A172 (cell line): ENCODE data around the gene NES. TPM values are rescaled to one million over a fixed set of nuclear protein-coding genes. Genes with fewer than 3 reads are reported as not detected.
A peak's percentile ranks its signal among the peaks of the same experiment; 100 is the strongest.

Experiments used
- DNase-seq: peaks from one replicate; pipeline ENCODE4 v3.0.0-alpha.2; 2015; ENCODE audit warnings: low spot score
- total RNA-seq: library from RNA; depleted of rRNA; stranded (reverse); fragments of >200 nt; shearing (Covaris generic); gene quantifications from 2 replicates; pipeline ENCODE4 v1.2.3, GENCODE V29; 2014

The NES gene
- total RNA-seq, 1 experiment from 2014 or later, result 60.4 TPM

DNA sequence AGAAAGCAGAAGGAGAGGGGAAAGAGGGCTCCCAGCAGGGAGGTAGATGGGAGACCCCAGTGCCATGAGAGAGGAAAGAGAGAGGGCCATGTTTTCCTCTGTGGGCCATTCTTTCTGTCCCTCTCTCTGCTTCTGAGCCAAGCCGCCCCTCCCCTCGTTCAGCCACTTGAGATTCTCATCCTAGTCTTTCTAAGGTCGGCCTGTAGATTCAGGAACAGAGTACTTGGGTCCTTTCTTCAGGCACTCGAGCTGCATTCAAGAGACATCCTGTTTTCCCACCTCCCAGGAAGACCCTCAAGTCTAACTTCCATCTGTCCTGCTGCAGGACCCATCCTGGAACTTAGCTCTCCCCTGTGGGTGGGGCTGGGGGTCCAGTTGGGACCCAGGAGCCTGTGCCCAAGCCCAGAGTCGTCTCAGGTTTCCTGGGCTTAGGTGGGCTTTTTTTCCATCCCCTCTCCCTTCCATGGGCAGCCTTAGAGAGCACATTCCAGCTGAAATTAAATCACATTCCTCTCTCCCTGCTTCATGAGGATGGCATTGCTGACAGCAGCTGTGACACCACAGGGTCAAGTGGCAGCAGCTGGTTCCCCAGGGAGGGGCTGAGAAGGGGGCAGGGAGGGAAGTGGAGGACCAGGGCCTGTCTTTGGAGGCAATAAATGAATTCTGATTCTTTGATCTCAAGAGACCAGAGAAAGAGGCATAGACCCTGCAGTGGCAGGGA is 13.0 kb downstream of the NES start:
- peak; percentile 75 for DNase-seq

- DNase-seq, result peak; percentile 63
Observed at GRCh38 chr1:156663178-156663577, 14.0 kb downstream of the NES start.

- DNase-seq, result no peak
Observed at GRCh38 chr1:156662800-156663055, 14.5 kb downstream of the NES start.

- peak; percentile 74 for DNase-seq
Observed at GRCh38 chr1:156662005-156662799, 15.0 kb downstream of the NES start.

DNA sequence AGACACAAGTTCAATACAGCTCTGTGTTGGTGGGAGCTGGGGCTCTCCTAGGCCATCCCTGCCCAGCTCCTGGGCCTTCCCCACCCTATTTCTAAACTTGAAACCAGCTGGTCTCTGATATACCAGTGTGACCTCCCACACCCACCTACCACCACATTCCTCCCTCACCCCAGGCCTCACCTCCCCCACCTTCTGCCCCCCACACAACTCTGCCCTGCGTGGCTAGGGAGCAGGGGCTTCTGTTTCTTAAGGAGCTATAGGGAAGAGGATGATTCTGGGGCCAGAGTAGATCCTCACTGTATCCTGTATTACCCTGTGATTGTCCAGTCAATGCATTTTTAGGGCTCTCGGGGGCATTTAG is 16.5 kb downstream of the NES start:
- DNase-seq, result no peak

DNA sequence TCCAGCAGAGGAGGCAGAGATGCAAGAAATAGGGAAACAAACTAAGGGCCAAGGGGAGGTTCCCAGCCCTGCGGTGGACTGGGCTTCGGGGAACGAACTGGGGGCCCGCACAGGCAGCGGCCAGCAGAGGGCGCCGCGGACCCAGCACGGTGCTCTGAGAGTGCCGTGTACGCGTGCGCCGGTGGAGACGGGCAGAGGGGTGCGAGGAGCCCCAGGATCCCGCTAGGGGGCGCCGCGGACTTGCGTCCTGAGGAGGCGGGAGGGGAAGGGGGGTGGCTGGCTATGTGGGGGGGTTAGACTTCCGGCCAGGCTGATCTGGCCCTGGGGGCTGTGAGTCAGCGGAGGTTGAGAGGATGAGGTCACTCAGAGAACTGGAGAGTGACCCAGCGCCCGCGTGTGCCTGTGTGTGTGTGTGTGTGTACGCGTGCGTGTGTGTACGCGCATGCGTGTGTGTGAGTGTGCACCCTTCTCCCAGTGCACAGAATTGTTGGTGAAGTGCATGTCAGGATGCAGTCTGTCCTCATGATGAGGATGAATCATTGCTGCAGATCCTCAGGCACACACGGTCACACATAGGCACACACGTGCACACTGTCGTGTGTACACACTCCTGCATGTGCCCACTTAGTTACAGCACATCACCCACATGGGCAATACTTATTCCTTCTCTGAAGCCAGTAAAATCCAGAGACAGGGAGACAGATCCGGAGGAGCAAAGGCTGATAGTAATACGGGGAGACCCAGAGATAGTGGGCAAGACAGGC is 17.0 kb downstream of the NES start:
- peak; percentile 99 for DNase-seq

GRCh38 chr1:156659661-156659987 is 17.6 kb downstream of the NES start:
- DNase-seq, result no peak

DNA sequence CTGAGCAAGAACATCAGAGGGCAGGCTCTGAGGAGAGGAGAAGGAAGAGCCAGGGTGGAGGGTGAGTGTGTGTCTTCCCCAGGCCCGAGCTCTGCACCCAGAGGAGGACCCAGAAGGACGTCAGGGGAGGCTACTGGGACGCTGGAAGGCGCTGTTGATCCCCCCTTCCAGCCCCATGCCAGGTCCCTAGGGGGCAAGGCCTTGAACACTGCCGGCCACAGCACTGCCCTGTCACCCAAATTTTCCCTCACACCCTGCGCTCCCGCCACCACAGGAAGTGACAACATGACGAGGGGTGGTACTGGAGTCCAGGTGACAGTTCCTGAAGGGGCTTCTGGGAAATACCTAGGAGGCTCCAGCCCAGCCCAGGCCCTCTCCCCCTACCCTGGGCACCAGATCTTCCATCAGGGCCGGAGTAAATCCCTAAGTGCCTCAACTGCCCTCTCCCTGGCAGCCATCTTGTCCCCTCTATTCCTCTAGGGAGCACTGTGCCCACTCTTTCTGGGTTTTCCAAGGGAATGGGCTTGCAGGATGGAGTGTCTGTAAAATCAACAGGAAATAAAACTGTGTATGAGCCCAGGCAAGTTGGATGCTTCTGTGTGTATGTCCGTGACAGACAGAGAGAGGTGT is 18.1 kb downstream of the NES start:
- DNase-seq, result no peak

DNA sequence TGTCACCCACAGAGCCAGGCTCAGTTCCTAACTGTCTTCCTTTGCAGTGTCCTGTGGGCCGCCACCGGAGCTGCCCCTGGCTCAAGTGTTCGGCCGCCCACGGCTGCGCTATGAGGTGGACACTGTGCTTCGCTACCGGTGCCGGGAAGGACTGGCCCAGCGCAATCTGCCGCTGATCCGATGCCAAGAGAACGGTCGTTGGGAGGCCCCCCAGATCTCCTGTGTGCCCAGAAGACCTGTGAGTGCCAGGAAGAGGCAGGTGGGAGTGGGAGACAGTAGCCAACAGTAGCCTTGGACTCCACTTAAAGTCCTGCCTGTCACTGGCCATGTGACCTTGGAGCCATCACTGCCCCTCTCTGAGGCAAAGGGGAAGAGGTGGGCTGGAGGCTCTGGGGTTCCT is 18.7 kb downstream of the NES start:
- DNase-seq, result no peak

GRCh38 chr1:156657741-156658319 is 19.4 kb downstream of the NES start:
- peak; percentile 56 for DNase-seq

DNA sequence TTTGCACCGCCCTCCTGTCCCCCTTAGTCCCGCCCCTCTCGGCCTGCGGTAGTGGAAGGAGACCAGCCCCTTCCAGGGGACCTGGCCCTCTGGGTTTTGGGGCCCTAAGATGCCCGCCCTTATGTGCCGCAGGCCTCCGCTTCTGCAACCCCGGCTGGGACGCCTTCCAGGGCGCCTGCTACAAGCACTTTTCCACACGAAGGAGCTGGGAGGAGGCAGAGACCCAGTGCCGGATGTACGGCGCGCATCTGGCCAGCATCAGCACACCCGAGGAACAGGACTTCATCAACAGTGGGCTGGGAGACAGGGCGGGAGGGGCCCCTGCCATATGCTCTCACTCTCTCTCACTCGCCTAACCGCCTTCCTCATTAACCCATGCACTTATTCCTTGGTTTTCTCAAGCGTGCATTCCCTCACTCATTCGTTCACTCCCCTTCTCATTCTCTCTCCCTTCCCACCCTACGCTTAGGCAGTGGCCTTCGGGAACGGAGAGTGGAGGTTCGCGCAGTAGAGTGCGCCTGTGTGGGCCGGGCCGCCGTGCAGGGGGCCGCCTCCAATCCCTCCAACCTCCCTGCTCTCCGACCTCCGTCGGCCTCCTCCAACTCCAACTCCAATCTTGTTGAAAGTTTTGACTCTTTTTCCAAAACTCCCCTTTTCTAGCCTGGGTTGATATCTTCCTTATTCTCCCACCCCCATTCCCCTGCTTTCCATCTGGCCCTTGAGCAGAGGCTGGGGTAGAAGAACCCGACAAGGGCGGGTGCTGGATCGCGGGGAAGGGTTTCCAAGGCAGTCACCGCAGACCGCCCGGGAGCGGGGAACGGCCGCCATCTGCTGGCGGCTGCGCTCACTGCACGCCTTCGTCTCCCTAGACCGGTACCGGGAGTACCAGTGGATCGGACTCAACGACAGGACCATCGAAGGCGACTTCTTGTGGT is 20.1 kb downstream of the NES start:
- peak; percentile 67 for DNase-seq

DNA sequence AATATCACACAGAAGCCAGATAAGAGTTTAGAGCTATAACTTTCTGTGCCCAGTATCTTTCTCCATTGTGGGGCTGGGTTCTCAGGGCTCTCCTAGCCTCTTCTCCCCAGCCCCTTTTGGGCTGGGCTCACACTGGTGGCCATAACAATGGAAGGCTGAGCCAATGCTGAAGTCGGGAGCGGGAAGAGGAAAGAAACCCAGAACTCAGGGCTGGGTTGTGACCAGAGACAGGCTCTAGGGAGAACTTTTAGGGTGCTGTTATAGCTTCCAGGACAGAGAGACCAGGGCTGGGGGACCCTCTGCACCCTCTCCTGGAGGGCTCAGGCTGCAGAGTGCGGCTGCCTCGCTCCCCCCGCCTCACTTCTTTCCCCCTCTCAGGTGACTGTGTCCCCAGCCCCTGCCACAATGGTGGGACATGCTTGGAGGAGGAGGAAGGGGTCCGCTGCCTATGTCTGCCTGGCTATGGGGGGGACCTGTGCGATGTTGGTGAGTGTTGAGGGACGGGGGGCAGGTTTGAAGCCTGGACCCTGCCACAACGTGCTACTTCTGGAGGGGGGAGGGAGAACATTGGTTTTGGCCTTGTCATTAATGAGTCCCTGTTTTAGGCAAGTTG is 21.2 kb downstream of the NES start:
- DNase-seq, result no peak

DNA sequence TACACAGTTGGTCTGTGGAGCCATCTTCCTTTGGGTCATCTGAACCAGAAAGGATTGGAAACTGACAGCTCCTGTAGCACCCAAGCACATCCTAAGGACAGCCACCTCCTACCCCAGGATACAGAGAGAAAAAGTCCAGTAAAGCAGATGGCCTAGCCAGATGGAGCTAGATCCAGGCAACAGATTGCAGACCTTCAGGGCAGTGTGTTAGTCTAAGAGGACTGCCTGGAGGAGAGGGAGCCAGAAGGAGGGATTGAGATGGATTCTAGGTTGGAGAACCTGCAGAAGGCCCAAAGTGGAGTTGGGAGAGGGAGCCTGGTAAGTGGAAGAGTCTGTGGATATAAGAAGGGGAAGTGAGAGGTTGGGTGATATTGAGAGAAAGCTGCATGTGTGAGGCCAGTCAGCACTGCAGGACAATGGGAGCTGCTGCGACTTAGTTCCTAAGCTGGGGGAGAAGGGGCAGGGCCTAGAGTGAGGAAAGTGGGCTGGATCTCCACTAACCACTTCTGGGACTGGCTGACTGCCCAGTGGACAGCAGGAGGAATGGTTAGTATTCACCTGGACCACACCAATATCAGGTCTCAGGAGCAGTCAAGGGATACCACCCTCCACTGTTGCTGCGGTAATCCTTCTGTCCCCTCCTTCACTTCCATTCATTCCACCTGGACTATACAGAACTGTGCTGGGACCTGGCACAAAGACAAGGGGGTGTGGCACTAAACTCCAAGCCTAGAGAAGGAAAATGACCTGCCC is 21.9 kb downstream of the NES start:
- no peak for DNase-seq

DNA sequence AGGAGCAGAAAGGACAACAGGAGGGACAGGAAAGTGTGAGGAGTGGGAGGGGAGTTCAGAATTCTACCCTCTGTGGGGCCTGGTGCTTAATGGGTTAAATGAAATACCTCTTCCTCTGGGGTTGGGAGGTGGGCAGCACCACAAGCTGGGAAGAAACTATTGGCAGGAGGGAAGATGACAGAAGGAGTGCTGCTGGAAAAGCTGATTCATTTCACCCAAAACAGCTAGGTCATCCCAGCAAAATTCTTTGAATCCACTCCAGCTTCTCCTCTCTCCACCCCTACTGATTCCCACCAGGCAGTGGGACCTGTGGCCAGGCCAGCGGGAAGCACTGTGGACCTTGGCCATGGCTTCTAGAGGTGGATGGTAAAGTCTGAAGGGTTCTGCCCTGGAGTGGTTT is 22.5 kb downstream of the NES start:
- peak; percentile 46 for DNase-seq

DNA sequence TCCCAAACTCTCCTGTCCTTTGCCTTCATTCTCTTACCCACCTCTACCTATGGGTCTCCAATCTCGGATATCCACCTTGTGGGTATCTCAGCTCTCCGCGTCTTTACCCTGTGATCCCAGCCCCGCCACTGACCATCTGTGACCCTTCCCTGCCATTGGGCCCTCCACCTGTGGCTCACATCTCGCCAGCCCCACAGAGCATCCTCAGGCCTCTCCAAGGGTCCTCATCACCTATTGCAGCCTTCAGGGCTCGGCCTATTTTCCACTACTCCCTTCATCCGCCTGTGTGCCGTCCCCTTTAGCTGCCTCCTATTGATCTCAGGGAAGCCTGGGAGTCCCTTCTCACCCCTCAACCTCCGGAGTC is 24.2 kb downstream of the NES start:
- DNase-seq, result no peak

- no peak for DNase-seq
Observed at GRCh38 chr1:156652131-156652991, 24.8 kb downstream of the NES start.

DNA sequence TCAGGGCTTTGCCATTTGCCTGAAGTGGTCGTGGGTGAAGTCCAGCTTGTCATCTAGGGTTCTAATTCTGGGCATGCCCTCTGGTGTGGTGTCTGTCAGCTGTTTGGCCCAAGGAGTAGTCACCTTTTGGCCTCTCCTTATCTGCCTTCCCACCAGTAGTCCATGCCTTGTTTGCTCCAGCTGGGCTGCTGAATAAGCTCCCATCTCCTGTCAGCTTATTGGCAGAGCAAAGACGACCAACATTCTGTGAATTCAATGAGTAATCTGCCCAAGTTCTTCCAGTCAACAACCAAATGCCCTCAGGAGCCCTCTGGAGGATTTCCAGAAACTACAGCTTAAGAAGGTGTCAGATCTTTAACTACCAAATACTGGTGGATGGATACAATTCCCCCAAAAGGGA is 28.3 kb downstream of the NES start:
- peak; percentile 73 for DNase-seq

- no peak for DNase-seq
Observed at GRCh38 chr1:156648496-156648895, 28.7 kb downstream of the NES start.

GRCh38 chr1:156647351-156647750 is 29.9 kb downstream of the NES start:
- no peak for DNase-seq
